Stimulated activated CD4-positive, alpha-beta T cell treated with anti-CD3 and anti-CD28 coated beads, Interleukin-15, amount 100 ng/mL, for 1 hour (primary cell): ENCODE results near the gene SH2D5.

Experiments
- DNase-seq, 2 donors: peaks; one replicate each; pipeline ENCODE4 v3.0.0-alpha.2; 2020; ENCODE audit warnings: low read depth in 1 of 2, low spot score in 1 of 2

The SH2D5 gene

DNA sequence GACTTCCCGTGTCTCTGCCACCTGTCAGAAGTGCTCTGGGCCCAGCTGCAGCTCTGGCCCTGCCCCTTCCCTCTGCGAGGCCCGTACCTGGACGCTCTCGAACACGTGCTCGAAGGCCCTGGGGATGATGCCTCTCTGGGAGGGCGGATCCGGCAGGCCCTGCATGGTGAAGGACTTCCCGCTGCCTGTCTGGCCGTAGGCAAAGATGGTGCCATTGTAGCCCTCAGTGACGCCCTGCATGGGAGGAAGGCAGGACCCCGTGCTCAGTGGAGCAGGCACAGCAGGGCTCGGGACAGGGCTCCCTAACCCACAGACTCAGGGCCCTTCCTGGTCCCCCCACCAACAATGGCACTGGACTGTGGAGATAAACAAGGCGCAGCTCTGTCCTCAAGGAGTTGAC is 17.1 kb downstream of the SH2D5 start:
- no peak for DNase-seq

GRCh38 chr1:20713440-20713839 is 19.1 kb downstream of the SH2D5 start:
- DNase-seq = no peak

DNA sequence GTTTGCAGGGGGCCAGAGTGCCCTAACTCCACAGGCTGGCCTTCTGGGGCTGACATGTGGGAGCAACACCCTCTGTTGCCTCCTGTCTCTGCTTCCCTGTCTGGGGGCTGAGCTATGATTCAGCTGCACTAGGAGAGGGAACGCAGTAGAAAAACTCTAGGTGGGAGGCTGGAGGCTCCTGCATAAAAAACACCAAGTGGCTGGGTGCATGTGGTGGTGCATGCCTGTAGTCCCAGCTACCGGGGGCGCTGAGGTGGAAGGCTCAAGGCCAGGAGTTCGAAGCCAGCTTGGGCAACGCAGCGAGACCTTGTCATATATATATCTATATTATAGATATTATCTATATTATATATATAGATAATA is 20.3 kb downstream of the SH2D5 start:
- DNase-seq = no peak

GRCh38 chr1:20711285-20712214 is 21.0 kb downstream of the SH2D5 start:
- DNase-seq = no peak

DNA sequence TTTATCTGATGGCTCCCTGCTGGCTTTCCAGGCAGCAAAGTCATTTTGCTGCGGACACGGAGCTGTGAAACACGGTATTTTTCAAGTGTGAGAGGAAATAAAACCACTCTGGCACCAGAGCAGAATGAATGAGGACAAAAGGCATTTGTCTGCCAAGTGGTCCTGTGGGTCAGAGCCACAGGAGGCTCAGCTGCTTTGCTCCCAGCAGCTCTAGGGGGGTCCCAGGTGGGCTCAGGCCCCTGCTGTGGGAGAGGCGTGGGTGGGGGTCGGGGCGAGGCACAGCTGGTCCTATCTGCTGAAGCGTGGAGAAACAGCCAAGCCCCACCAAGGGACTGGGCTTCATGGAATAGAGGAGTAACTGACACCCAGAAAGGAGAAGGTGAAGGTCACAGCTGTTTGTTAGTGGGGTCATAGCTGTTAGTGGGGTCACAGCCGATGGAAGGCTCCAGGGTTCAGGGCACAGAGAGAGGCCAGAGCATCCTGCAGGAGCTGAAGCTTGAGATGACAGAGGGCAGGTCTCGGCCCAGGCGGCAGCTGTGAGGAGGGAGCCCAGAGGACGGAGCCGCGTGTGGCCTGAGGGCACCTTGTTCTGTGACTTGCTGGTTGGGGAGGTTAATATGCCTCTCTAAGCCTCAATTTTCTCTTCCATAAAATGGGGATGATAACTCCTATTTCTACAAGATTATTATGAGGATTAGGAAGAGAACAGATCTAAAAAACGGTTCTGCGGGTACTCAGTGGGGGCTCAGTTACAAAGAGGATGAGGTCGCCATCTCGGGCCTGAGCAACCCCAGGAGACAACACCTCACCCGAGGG is 21.8 kb downstream of the SH2D5 start:
- no peak for DNase-seq

DNA sequence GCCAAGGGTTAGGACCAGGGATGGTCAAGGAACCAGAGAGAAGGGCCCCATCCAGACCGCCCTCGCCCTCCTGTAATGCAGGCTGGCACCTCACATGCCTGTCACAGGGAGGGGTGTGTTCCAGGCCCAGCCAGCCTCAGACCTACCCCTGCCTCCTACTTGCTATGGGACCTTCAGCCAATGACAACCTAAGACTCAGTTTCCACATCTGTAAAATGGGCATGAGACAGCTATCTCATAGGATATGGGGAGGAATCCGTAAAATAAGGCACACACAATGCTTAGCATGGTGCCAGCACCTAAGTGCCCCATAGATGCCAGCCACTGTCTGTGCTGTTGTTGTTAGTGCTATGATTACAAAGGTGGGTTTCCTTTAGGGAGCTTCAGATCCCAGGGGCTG is 22.6 kb downstream of the SH2D5 start:
- no peak for DNase-seq

DNA sequence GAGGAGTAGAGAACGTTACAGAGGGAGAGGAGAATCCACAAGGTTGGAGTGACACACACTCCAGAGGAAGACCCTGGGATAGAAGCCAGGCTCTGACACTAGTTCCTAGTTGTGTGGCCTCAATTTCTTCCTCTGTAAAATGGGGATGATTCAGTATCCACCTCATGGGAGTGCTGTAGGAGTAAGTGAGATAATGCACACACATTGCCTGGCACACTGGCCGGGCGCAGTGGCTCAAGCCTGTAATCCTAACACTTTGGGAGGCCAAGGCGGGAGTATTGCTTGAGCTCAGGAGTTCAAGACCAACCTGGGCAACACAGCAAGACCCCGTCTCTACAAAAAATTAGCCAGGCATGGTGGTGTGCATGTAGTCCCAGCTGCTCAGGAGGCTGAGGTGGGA is 23.6 kb downstream of the SH2D5 start:
- DNase-seq = no peak

GRCh38 chr1:20708057-20708456 is 24.4 kb downstream of the SH2D5 start:
- no peak for DNase-seq

GRCh38 chr1:20706841-20707240 is 25.7 kb downstream of the SH2D5 start:
- DNase-seq = no peak

GRCh38 chr1:20705203-20705755 is 27.2 kb downstream of the SH2D5 start:
- DNase-seq = no peak

GRCh38 chr1:20704390-20705202 is 27.9 kb downstream of the SH2D5 start:
- DNase-seq = no peak

- no peak for DNase-seq
These were observed 29.3 kb downstream of the SH2D5 start for GRCh38 chr1:20703124-20703756.

GRCh38 chr1:20702416-20702815 is 30.1 kb downstream of the SH2D5 start:
- DNase-seq = no peak

DNA sequence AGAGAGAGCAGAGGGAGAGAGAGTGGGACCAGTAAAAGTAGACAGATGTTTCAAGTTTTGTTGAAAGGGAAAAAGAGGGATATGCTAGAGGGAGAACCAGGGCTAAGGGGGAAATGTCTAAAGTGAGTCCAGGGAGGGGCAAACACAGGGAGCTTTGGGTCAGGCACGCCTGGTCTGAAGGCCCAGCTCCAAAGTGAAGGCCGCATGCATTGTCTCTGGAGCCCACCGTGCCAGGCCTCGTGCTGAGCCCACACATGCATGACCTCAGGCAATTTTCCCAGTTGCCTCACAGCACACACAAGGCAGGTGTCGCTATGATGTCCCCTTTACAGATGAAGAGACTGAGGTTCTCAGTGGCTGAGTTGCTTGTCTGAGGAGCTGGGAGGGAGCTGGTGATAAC is 30.7 kb downstream of the SH2D5 start:
- DNase-seq = no peak

DNA sequence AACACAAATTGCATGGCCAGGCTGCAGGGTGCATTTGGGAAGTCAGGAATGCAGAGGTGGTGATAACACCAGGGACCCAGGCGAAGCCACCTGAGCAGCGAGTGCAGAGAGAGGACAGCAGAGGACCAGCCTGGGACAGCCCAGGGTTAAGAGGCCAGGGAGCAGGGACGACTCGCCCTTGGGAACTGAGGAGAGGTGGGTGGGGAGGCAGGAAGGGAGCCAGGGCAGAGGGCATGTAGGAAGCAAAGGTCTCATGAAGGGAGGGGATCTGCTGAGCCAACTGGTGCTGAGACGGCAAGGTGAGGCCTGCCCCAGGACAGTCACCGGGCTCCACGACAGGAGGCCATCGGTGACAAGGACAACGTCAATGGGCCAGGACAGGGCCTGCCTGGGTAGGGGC is 31.1 kb downstream of the SH2D5 start:
- DNase-seq = no peak

DNA sequence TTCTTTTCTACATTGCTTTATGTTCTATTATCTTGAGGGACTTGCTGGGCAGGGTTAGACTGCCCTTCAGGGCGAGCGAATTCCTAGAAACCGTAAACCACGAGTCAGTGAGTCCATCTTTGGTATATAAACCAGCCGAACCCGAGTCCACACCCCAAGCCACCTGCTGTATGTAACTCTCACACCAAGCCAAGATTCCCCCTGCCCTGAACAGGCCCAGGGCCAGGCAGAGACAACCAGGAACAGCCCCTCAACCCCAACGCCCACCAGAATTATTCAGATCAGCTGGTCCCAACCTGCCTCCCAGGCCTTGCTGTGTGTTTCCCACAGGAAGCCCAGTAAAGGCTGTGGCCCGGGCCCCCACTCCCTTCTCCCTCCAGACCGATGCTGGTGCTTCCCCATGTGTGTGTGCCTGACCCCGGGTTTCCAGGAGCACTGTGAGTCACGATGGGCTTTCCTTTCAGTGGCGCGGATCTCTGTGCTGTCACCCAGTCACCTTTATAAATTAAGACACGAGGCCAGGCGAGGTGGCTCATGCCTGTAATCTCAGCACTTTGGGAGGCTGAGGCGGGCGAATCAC is 31.8 kb downstream of the SH2D5 start:
- no peak for DNase-seq

GRCh38 chr1:20699558-20699957 is 32.9 kb downstream of the SH2D5 start:
- no peak for DNase-seq

DNA sequence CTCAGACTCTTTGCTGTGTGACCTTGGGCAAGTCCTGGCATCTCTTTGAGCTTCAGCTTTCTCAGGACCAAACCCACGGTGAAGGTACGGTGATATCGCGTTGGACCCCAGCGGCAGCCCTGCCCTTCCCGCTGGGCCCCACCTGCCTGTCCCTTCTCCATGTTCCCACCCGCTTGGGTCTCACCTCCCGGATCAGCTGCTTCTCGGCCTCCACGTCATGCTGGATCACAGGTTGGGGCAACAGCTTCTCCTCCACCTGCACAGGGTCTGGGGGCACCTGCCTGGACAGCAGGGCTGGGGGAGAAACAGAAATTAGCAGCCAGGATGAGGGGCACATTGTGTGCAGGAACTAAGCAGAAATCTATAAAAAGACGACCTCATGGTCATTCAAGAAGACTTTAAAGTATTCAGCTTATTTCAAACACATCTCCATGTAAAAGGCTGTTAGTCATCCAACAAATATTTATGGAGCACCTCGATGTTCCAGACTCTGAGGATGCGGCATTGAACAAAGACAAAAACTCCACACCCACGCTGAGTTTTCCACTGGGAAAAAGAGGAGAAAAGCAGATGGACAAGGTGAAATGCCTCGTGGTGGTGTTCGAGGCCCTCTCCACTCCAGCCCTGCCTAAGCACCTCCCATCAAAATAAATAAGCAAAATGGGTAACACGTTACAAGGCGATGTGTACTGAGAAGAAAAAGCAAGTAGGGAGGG is 34.1 kb downstream of the SH2D5 start:
- DNase-seq = no peak

DNA sequence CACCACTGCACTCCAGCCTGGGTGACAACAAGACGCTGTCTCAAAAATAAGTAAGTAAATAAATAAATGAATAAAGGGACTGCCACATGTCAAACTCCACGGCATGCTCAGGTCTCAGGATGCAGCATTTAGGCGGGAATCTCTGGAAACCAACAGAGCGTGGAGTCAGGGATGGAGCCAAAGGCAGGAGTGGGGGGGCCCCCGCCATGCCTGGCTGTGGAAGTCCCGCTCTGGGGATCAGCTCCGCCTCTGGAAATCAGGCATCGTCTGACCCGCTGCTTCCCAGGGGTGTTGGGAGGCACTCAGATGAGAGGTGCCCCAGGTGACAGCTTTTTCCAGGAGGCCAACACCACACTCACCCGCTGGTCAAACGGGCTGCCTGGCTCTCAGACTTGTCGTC is 34.9 kb downstream of the SH2D5 start:
- DNase-seq = no peak
